Measurements from ENCODE around the gene CRMP1. TPM values are rescaled to one million over a fixed set of nuclear protein-coding genes. Genes with fewer than 3 reads are reported as not detected.

The CRMP1 gene
- total RNA-seq, 1 experiment from 2014 or later: not detected

- no peaks in the 10 kb centered on the region for H3K9me2 ChIP-seq (replicated peaks; ENCODE audit: low read length)
- H3K79me2 ChIP-seq (ENCODE audit: low read length): no peaks in the 10 kb centered on the region
- H2AFZ ChIP-seq (ENCODE audit: low read length): no peak overlapping the region
- ATAC-seq (no peak), DNase-seq (no peak)
- H3K36me3 ChIP-seq (ENCODE audit: low read depth, low read length): no peaks in the 10 kb centered on the region
- TF ChIP-seq CTCF (conservative IDR thresholded peaks at IDR 0.05; ENCODE audit: low read depth, low read length) (no peak), EZH2phosphoT487 (IDR thresholded peaks at IDR 0.05; ENCODE audit: borderline replicate concordance, low read length) (no peak), EZH2 (IDR thresholded peaks at IDR 0.05; ENCODE audit: low read length, unreplicated experiment) (no peak)
- no TSS peak for BruUV-seq (replicated peaks)
- H3K27ac ChIP-seq (ENCODE audit: low read length): no peak overlapping the region
- ChIA-PET CTCF (no interaction called here), POLR2A (ENCODE audit: unreplicated experiment) (no interaction called here)
- H3K9ac ChIP-seq (ENCODE audit: low read length): no peak overlapping the region
- H3F3A ChIP-seq (ENCODE audit: low read length, unreplicated experiment): no peaks in the 10 kb centered on the region
- no peak overlapping the region for H3K4me3 ChIP-seq (ENCODE audit: low read length)
- intact Hi-C loops (cut with micrococcal nuclease): no loop called here
- H3K27me3 ChIP-seq (ENCODE audit: low read length): peaks cover 25% of the 10 kb centered on the region
- H4K20me1 ChIP-seq (ENCODE audit: low read length): no peaks in the 10 kb centered on the region
- no peaks in the 10 kb centered on the region for H3K9me3 ChIP-seq (ENCODE audit: low read length)
- no peaks in the 10 kb centered on the region for H3K4me1 ChIP-seq (ENCODE audit: insufficient read depth, low read length)
- H3K4me2 ChIP-seq (ENCODE audit: low read length): no peak overlapping the region
Observed at GRCh38 chr4:5918331-5918985, 25.6 kb upstream of the CRMP1 start.

GRCh38 chr4:5917672-5918071 lies 24.8 kb upstream of the CRMP1 start:
- H3K36me3 ChIP-seq (ENCODE audit: low read depth, low read length): no peaks in the 10 kb centered on the region
- no peaks in the 10 kb centered on the region for H3K9me2 ChIP-seq (replicated peaks; ENCODE audit: low read length)
- no peak overlapping the region for H3K4me3 ChIP-seq (ENCODE audit: low read length)
- H3K4me1 ChIP-seq (ENCODE audit: insufficient read depth, low read length): no peaks in the 10 kb centered on the region
- ATAC-seq (no peak), DNase-seq (no peak)
- TF ChIP-seq CTCF (conservative IDR thresholded peaks at IDR 0.05; ENCODE audit: low read depth, low read length) (no peak), EZH2phosphoT487 (IDR thresholded peaks at IDR 0.05; ENCODE audit: borderline replicate concordance, low read length) (no peak), EZH2 (IDR thresholded peaks at IDR 0.05; ENCODE audit: low read length, unreplicated experiment) (no peak)
- CTCF ChIA-PET: no interaction called here
- intact Hi-C loops (cut with micrococcal nuclease): no loop called here
- H2AFZ ChIP-seq (ENCODE audit: low read length): no peak overlapping the region
- no TSS peak for BruUV-seq (replicated peaks)
- H3K79me2 ChIP-seq (ENCODE audit: low read length): no peaks in the 10 kb centered on the region
- H3K27me3 ChIP-seq (ENCODE audit: low read length): peaks cover 19% of the 10 kb centered on the region; the same call in 1 of the 2 replicates
- no peak overlapping the region for H3K4me2 ChIP-seq (ENCODE audit: low read length)
- POLR2A ChIA-PET (ENCODE audit: unreplicated experiment): no interaction called here
- H3F3A ChIP-seq (ENCODE audit: low read length, unreplicated experiment): no peaks in the 10 kb centered on the region
- H3K9ac ChIP-seq (ENCODE audit: low read length): no peak overlapping the region
- no peak overlapping the region for H3K27ac ChIP-seq (ENCODE audit: low read length)
- H3K9me3 ChIP-seq (ENCODE audit: low read length): no peaks in the 10 kb centered on the region
- H4K20me1 ChIP-seq (ENCODE audit: low read length): no peaks in the 10 kb centered on the region

- ATAC-seq: no peak
- no peaks in the 10 kb centered on the region for H4K20me1 ChIP-seq (ENCODE audit: low read length)
- no peaks in the 10 kb centered on the region for H3K4me1 ChIP-seq (ENCODE audit: insufficient read depth, low read length)
- peaks cover 6% of the 10 kb centered on the region; the same call in 1 of the 2 replicates for H3K27me3 ChIP-seq (ENCODE audit: low read length)
- no TSS peak for BruUV-seq (replicated peaks)
- H3K79me2 ChIP-seq (ENCODE audit: low read length): no peaks in the 10 kb centered on the region
- H3K4me3 ChIP-seq (ENCODE audit: low read length): no peak overlapping the region
- H3K27ac ChIP-seq (ENCODE audit: low read length): no peak overlapping the region
- no peak overlapping the region for H3K9ac ChIP-seq (ENCODE audit: low read length)
- H3K9me3 ChIP-seq (ENCODE audit: low read length): no peaks in the 10 kb centered on the region
- no peaks in the 10 kb centered on the region for H3K36me3 ChIP-seq (ENCODE audit: low read depth, low read length)
- TF ChIP-seq EZH2phosphoT487 (IDR thresholded peaks at IDR 0.05; ENCODE audit: borderline replicate concordance, low read length): no peak
- no peak for TF ChIP-seq CTCF (conservative IDR thresholded peaks at IDR 0.05; ENCODE audit: low read depth, low read length)
- no peak for TF ChIP-seq EZH2 (IDR thresholded peaks at IDR 0.05; ENCODE audit: low read length, unreplicated experiment)
- no peak overlapping the region for H3K4me2 ChIP-seq (ENCODE audit: low read length)
- H3K9me2 ChIP-seq (replicated peaks; ENCODE audit: low read length): no peaks in the 10 kb centered on the region
- intact Hi-C loops (cut with micrococcal nuclease): no loop called here
- H2AFZ ChIP-seq (ENCODE audit: low read length): no peak overlapping the region
- no peak for DNase-seq
- no peaks in the 10 kb centered on the region for H3F3A ChIP-seq (ENCODE audit: low read length, unreplicated experiment)
- POLR2A ChIA-PET (ENCODE audit: unreplicated experiment): no interaction called here
- CTCF ChIA-PET: no interaction called here
Observed at GRCh38 chr4:5916229-5916628, 23.3 kb upstream of the CRMP1 start.

Data from PC-3 (cell line).